Measurements from ENCODE around the gene SMPX.
"Not testable (repeated sequence)": the region's sequence is repeated elsewhere in the genome, so short reads cannot be mapped to it uniquely, and the experiment has no call there.

Gene SMPX

DNA sequence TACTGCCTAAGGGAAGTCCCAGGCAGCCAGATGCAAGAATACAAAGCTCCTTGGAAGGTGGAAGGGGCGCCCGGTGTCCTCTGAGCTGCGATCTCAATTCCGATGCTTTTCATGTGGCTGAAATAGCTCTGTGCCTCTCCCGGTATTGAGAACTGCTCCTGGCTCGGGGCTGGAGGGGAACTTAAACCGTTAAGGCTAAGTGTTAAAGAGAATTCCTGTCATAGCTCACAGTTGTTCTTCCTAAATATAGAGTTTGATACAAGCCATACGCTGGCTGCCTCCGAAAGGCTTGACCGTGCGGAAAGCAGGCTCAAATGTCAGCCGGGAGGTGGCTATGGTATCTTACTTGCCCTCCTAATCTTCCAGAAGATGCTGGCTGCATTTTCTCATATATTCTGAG is at the start of gene SMPX:
SMPX (minus strand) TSS at position 157 of the 400 bp plus-strand sequence. CDS start 3,826 bp downstream, outside the sequence.
- H3K9me3 ChIP-seq (ENCODE audit: control insufficient read depth, low read length): no peaks in the 10 kb centered on the region
- H3K4me3 ChIP-seq (ENCODE audit: low read length): no peak within 1 kb of the TSS
- no peak within 1 kb of the TSS for H3K9ac ChIP-seq (ENCODE audit: low read length)
- peaks cover 25% of the 10 kb centered on the region for H3K27me3 ChIP-seq (replicated peaks; ENCODE audit: control insufficient read depth, insufficient read depth, low read length)
- DNase-seq (ENCODE audit: low read depth): no peak
- no peaks in the 10 kb centered on the region for H3K4me1 ChIP-seq (ENCODE audit: control insufficient read depth, insufficient read depth, low read length)
- H3K36me3 ChIP-seq (ENCODE audit: control insufficient read depth, insufficient read depth, low read length, severe bottlenecking): no peaks in the 10 kb centered on the region

- no peak overlapping the region for H3K4me3 ChIP-seq (ENCODE audit: low read length)
- peaks cover 14% of the 10 kb centered on the region for H3K27me3 ChIP-seq (replicated peaks; ENCODE audit: control insufficient read depth, insufficient read depth, low read length)
- peaks cover 5% of the 10 kb centered on the region for H3K9me3 ChIP-seq (ENCODE audit: control insufficient read depth, low read length)
- no peaks in the 10 kb centered on the region for H3K36me3 ChIP-seq (ENCODE audit: control insufficient read depth, insufficient read depth, low read length, severe bottlenecking)
- no peaks in the 10 kb centered on the region for H3K4me1 ChIP-seq (ENCODE audit: control insufficient read depth, insufficient read depth, low read length)
- no peak for DNase-seq (ENCODE audit: low read depth)
- H3K9ac ChIP-seq (ENCODE audit: low read length): no peak overlapping the region
Observed at GRCh38 chrX:21806691-21807090, 48.8 kb upstream of the SMPX start.

DNA sequence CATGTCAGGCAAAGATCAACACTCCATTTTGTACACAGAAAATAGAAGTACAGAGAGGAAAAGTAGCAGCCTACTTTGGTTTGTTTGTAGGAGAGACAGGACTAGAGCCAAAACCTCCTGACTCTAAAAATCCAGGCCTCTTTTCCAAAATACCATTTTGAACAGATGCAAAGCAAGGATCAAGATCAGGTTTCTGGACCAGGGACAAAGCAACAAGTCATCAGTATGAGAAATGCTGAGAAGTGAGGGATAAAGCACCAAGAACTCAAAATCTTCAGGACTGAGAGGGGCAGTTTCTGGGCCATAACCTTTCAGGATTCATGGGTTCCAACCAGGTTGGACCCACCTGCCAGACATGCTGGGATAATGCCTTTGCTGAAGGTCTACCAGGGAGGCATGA is 44.9 kb upstream of the SMPX start:
- Histone ChIP-seq H3K4me1 (ENCODE audit: control insufficient read depth, insufficient read depth, low read length) (peaks cover 8% of the 10 kb centered on the region), H3K36me3 (ENCODE audit: control insufficient read depth, insufficient read depth, low read length, severe bottlenecking) (no peaks in the 10 kb centered on the region), H3K27me3 (replicated peaks; ENCODE audit: control insufficient read depth, insufficient read depth, low read length) (no peaks in the 10 kb centered on the region), H3K9ac (ENCODE audit: low read length) (no peak overlapping the region), H3K4me3 (ENCODE audit: low read length) (no peak overlapping the region), H3K9me3 (ENCODE audit: control insufficient read depth, low read length) (no peaks in the 10 kb centered on the region)
- DNase-seq (ENCODE audit: low read depth): no peak

DNA sequence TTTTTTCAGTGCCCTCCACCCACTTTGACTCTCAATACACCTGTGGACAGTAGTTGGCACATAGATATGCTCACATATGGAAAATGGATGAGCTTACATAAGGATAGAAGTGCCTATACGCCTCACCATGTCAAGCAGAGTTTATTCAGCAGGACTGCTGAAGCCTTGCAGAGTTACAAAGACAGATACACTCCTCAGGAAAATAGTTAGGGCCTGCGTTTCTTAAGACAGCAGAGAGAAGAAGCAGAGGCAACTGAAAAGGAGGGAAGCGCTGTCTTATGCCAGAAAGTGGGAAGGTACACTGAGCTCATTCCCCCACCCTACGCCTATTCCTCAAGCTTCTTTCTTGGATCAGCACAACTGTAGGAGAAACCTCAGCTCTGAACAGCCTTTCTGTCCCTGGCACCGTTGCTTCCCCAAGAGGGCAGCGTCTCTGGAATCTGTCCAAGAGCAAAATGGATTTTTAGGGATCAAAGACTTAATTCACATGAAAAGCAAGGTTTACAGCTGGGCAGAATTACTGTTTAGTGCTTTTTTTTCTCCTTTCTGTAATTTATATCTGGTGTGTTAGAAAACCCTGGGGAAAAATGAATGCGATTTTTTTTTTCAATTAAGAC is 44.2 kb upstream of the SMPX start:
- Histone ChIP-seq H3K36me3 (ENCODE audit: control insufficient read depth, insufficient read depth, low read length, severe bottlenecking) (no peaks in the 10 kb centered on the region), H3K4me3 (ENCODE audit: low read length) (no peak overlapping the region), H3K9me3 (ENCODE audit: control insufficient read depth, low read length) (no peaks in the 10 kb centered on the region), H3K9ac (ENCODE audit: low read length) (no peak overlapping the region), H3K27me3 (replicated peaks; ENCODE audit: control insufficient read depth, insufficient read depth, low read length) (no peaks in the 10 kb centered on the region), H3K4me1 (ENCODE audit: control insufficient read depth, insufficient read depth, low read length) (peaks cover 8% of the 10 kb centered on the region)
- DNase-seq (ENCODE audit: low read depth): no peak

GRCh38 chrX:21800344-21800770 is 42.4 kb upstream of the SMPX start:
- Histone ChIP-seq H3K9me3 (ENCODE audit: control insufficient read depth, low read length) (no peaks in the 10 kb centered on the region), H3K27me3 (replicated peaks; ENCODE audit: control insufficient read depth, insufficient read depth, low read length) (no peaks in the 10 kb centered on the region), H3K4me1 (ENCODE audit: control insufficient read depth, insufficient read depth, low read length) (peaks cover 8% of the 10 kb centered on the region), H3K36me3 (ENCODE audit: control insufficient read depth, insufficient read depth, low read length, severe bottlenecking) (no peaks in the 10 kb centered on the region), H3K4me3 (ENCODE audit: low read length) (no peak overlapping the region), H3K9ac (ENCODE audit: low read length) (no peak overlapping the region)
- no peak for DNase-seq (ENCODE audit: low read depth)

GRCh38 chrX:21799767-21800166 is 41.9 kb upstream of the SMPX start:
- Histone ChIP-seq H3K9me3 (ENCODE audit: control insufficient read depth, low read length) (no peaks in the 10 kb centered on the region), H3K27me3 (replicated peaks; ENCODE audit: control insufficient read depth, insufficient read depth, low read length) (no peaks in the 10 kb centered on the region), H3K36me3 (ENCODE audit: control insufficient read depth, insufficient read depth, low read length, severe bottlenecking) (no peaks in the 10 kb centered on the region), H3K4me1 (ENCODE audit: control insufficient read depth, insufficient read depth, low read length) (peaks cover 8% of the 10 kb centered on the region), H3K4me3 (ENCODE audit: low read length) (no peak overlapping the region), H3K9ac (ENCODE audit: low read length) (no peak overlapping the region)
- DNase-seq (ENCODE audit: low read depth): no peak

GRCh38 chrX:21798677-21799219 is 40.8 kb upstream of the SMPX start:
- no peak overlapping the region for H3K4me3 ChIP-seq (ENCODE audit: low read length)
- H3K9me3 ChIP-seq (ENCODE audit: control insufficient read depth, low read length): no peaks in the 10 kb centered on the region
- no peak overlapping the region for H3K9ac ChIP-seq (ENCODE audit: low read length)
- DNase-seq (ENCODE audit: low read depth): no peak
- peaks cover 8% of the 10 kb centered on the region for H3K4me1 ChIP-seq (ENCODE audit: control insufficient read depth, insufficient read depth, low read length)
- H3K36me3 ChIP-seq (ENCODE audit: control insufficient read depth, insufficient read depth, low read length, severe bottlenecking): no peaks in the 10 kb centered on the region
- H3K27me3 ChIP-seq (replicated peaks; ENCODE audit: control insufficient read depth, insufficient read depth, low read length): no peaks in the 10 kb centered on the region

DNA sequence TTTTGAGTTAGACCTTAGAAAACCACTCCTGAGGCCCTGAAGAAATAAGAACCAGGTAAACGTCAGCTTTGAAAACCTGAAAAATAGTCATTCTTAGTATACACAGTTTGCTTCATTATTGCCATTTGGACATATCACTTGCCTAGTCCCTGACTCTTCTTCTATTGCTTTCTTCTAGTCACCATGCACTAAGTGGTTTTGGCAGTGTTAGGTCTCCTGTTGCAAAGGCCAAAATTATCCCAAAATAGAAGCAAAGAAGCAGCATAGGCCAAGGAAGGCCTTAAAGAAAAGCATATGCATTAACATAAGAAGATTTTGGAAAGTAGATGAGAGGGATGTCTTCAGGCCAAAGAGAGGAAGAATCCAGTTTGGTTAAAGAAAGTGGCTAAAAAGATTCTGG is 24.1 kb upstream of the SMPX start:
- H3K9ac ChIP-seq (ENCODE audit: low read length): no peak overlapping the region
- no peak overlapping the region for H3K4me3 ChIP-seq (ENCODE audit: low read length)
- H3K36me3 ChIP-seq (ENCODE audit: control insufficient read depth, insufficient read depth, low read length, severe bottlenecking): no peaks in the 10 kb centered on the region

GRCh38 chrX:21781525-21781924 is 23.6 kb upstream of the SMPX start:
- H3K27me3 ChIP-seq (replicated peaks; ENCODE audit: control insufficient read depth, insufficient read depth, low read length): peaks cover 11% of the 10 kb centered on the region
- H3K9me3 ChIP-seq (ENCODE audit: control insufficient read depth, low read length): no peaks in the 10 kb centered on the region
- no peaks in the 10 kb centered on the region for H3K4me1 ChIP-seq (ENCODE audit: control insufficient read depth, insufficient read depth, low read length)
- no peak overlapping the region for H3K4me3 ChIP-seq (ENCODE audit: low read length)
- no peaks in the 10 kb centered on the region for H3K36me3 ChIP-seq (ENCODE audit: control insufficient read depth, insufficient read depth, low read length, severe bottlenecking)
- no peak for DNase-seq (ENCODE audit: low read depth)
- H3K9ac ChIP-seq (ENCODE audit: low read length): no peak overlapping the region

More for the DNA sequence above, 24.1 kb upstream of the SMPX start:
- Histone ChIP-seq H3K4me1 (ENCODE audit: control insufficient read depth, insufficient read depth, low read length) (no peaks in the 10 kb centered on the region), H3K27me3 (replicated peaks; ENCODE audit: control insufficient read depth, insufficient read depth, low read length) (peaks cover 14% of the 10 kb centered on the region), H3K9me3 (ENCODE audit: control insufficient read depth, low read length) (no peaks in the 10 kb centered on the region)
- DNase-seq (ENCODE audit: low read depth): no peak

DNA sequence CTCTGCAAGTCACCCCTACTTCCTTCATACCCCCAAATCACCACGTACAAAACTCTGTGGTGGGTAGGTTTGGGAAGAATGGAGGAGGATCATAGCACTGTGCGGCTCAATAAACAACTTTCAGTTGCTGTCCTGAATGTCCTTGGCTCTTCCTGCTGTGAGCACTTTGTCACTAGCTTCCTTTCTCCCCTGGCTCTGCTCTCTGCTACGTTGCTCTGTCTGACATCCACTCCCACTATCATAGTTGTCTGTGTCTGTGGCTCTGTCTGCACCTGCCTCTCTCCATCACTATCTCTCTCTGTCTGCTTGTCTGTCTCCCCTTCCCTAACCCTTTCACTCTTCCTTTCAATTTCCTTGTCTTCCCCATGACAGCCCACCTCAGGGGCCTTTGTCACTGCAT is 21.2 kb upstream of the SMPX start:
- no peak overlapping the region for H3K9ac ChIP-seq (ENCODE audit: low read length)

DNA sequence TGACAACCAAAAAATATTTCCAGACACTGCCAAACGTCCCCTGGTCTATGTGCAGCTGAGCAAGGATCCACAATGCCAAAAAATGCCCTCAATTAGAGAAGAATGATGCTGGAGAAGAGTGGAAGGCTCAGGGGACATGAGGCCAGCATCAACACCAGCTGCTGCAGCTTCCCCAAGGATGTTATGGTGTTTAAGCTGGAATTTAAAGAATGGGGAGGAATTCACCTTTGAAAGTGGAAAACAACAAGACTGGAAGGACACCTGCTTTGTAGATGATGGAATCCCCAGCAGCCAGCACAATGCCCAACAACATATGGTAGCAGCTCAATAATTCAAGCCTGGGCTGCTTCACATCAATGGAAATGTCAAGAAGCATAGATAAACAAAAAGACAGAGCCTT is 20.3 kb upstream of the SMPX start:
- DNase-seq (ENCODE audit: low read depth): no peak
- Histone ChIP-seq H3K4me3 (ENCODE audit: low read length) (no peak overlapping the region), H3K36me3 (ENCODE audit: control insufficient read depth, insufficient read depth, low read length, severe bottlenecking) (no peaks in the 10 kb centered on the region), H3K9me3 (ENCODE audit: control insufficient read depth, low read length) (no peaks in the 10 kb centered on the region), H3K9ac (ENCODE audit: low read length) (no peak overlapping the region), H3K4me1 (ENCODE audit: control insufficient read depth, insufficient read depth, low read length) (no peaks in the 10 kb centered on the region), H3K27me3 (replicated peaks; ENCODE audit: control insufficient read depth, insufficient read depth, low read length) (peaks cover 3% of the 10 kb centered on the region)

More for the DNA sequence above, 21.2 kb upstream of the SMPX start:
- Histone ChIP-seq H3K4me3 (ENCODE audit: low read length) (no peak overlapping the region), H3K4me1 (ENCODE audit: control insufficient read depth, insufficient read depth, low read length) (no peaks in the 10 kb centered on the region), H3K9me3 (ENCODE audit: control insufficient read depth, low read length) (no peaks in the 10 kb centered on the region), H3K36me3 (ENCODE audit: control insufficient read depth, insufficient read depth, low read length, severe bottlenecking) (no peaks in the 10 kb centered on the region), H3K27me3 (replicated peaks; ENCODE audit: control insufficient read depth, insufficient read depth, low read length) (peaks cover 5% of the 10 kb centered on the region)
- DNase-seq (ENCODE audit: low read depth): no peak

- H3K36me3 ChIP-seq (ENCODE audit: control insufficient read depth, insufficient read depth, low read length, severe bottlenecking); DNase-seq (ENCODE audit: low read depth): not testable (repeated sequence)
Observed at GRCh38 chrX:21775128-21775527, 17.2 kb upstream of the SMPX start.

More at GRCh38 chrX:21775128-21775527, 17.2 kb upstream of the SMPX start:
- not testable (repeated sequence) for H3K4me1 ChIP-seq (ENCODE audit: control insufficient read depth, insufficient read depth, low read length); H3K9ac ChIP-seq (ENCODE audit: low read length); H3K27me3 ChIP-seq (replicated peaks; ENCODE audit: control insufficient read depth, insufficient read depth, low read length); H3K4me3 ChIP-seq (ENCODE audit: low read length); H3K9me3 ChIP-seq (ENCODE audit: control insufficient read depth, low read length)

Measured in adipocyte (in vitro differentiated cells).